K562 (cell line): Measurements from ENCODE around the gene N4BP2. TPM values are rescaled to one million over a fixed set of nuclear protein-coding genes. Genes with fewer than 3 reads are reported as not detected.

ENCODE experiments used
- ATF7 ChIP-seq: fragments of 450-650 bp; IDR thresholded peaks from 2 replicates; pipeline ENCODE4 v1.7.1; 2014; ENCODE audit warnings: mild to moderate bottlenecking, moderate library complexity
- BRD9 ChIP-seq: fragments of 450-650 bp; IDR thresholded peaks from 2 replicates; pipeline ENCODE4 v1.6.1; 2018; ENCODE audit warnings: low read depth; ENCODE audit not compliant: partially characterized antibody
- C11orf30 ChIP-seq: fragments of 450-650 bp; IDR thresholded peaks from 2 replicates; pipeline ENCODE4 v1.6.1; 2016; ENCODE audit warnings: low read depth, mild to moderate bottlenecking
- CREB1 ChIP-seq, 2 experiments: sonication (generic) in 1 of 2; formaldehyde crosslinking in 1 of 2; IDR thresholded peaks; 2 replicates each; pipeline versions ENCODE4 v1.6.1 to v1.8.0; 2012 to 2022; ENCODE audit warnings: inconsistent platforms in 1 of 2, mild to moderate bottlenecking in 1 of 2, missing genetic modification reagents in 1 of 2, moderate library complexity in 1 of 2
- FOXA3 ChIP-seq, 2 experiments: fragments of 450-650 bp in 1 of 2; sonication (generic) in 1 of 2; formaldehyde crosslinking; IDR thresholded peaks in 1 of 2; conservative IDR thresholded peaks in 1 of 2; 2 replicates each; pipeline versions ENCODE4 v1.4.0 to v1.8.0; 2020 to 2022; ENCODE audit warnings: mild to moderate bottlenecking in 2 of 2, missing genetic modification reagents in 1 of 2
- MBD2 ChIP-seq: sonication (generic); IDR thresholded peaks from 2 replicates; pipeline ENCODE4 v1.6.1; 2016; ENCODE audit warnings: low read depth, borderline replicate concordance
- NR2C2 ChIP-seq, 2 experiments: fragments of 200-800 bp in 1 of 2; sonication (Bioruptor generic) in 1 of 2; sonication (generic) in 1 of 2; formaldehyde crosslinking in 1 of 2; IDR thresholded peaks; 2 replicates each; pipeline versions ENCODE4 v1.6.1 to v1.8.0; 2016 to 2022; ENCODE audit warnings: mild to moderate bottlenecking in 1 of 2, missing compliant biosample characterization in 1 of 2, missing genetic modification characterization in 1 of 2, missing genetic modification reagents in 1 of 2
- RCOR1 ChIP-seq, 2 experiments: IDR thresholded peaks; 2 replicates each; pipeline ENCODE4 v1.6.1; 2012; ENCODE audit warnings: low read depth in 2 of 2, low read length in 2 of 2, borderline replicate concordance in 1 of 2, improper control_type of control experiment in 1 of 2
- SMAD1 ChIP-seq: fragments of 150-350 bp; IDR thresholded peaks from 2 replicates; pipeline ENCODE4 v1.6.1; 2014; ENCODE audit warnings: low read length, low read depth; ENCODE audit not compliant: partially characterized antibody
- SMARCB1 ChIP-seq: IDR thresholded peaks from 2 replicates; pipeline ENCODE4 v1.6.1; 2011; ENCODE audit warnings: improper control_type of control experiment, low read depth; ENCODE audit not compliant: insufficient read length
- TCF3 ChIP-seq: sonication (generic); formaldehyde crosslinking; IDR thresholded peaks from 2 replicates; pipeline ENCODE4 v1.4.0; 2020; ENCODE audit warnings: mild to moderate bottlenecking, missing genetic modification reagents
- TCF7 ChIP-seq: sonication (generic); IDR thresholded peaks from 2 replicates; pipeline ENCODE4 v1.6.1; 2016; ENCODE audit warnings: antibody characterized with exemption, borderline replicate concordance
- YBX1 ChIP-seq: fragments of 450-650 bp; IDR thresholded peaks from 2 replicates; pipeline ENCODE4 v1.7.1; 2016; ENCODE audit warnings: mild to moderate bottlenecking
- ZNF134 ChIP-seq: fragments of 250-450 bp; sonication (Bioruptor Pico); conservative IDR thresholded peaks from 2 replicates; pipeline ENCODE4 v1.4.0; 2020
- ZNF324 ChIP-seq: fragments of 250-450 bp; sonication (Bioruptor Pico); IDR thresholded peaks from 2 replicates; pipeline ENCODE4 v1.4.0; 2020; ENCODE audit warnings: mild to moderate bottlenecking
- polyA plus RNA-seq, 8 experiments: library from polyadenylated mRNA; depleted of rRNA in 4 of 8; stranded (reverse) in 5 of 8; unstranded in 3 of 8; fragments of >200 nt; fragmentation: Nextera tagmentation in 2 of 8; fragmentation: Illumina TruSeq in 1 of 8; extraction: Ambion mirVana in 2 of 8; extraction: Trizol in 1 of 8; gene quantifications; 2 replicates each; pipeline versions ENCODE4 v1.2.1 to v1.2.3, GENCODE V29; 2011 to 2014; ENCODE audit warnings: inconsistent platforms in 1 of 8, missing spikeins in 1 of 8
- total RNA-seq, 7 experiments: library from RNA; depleted of rRNA in 6 of 7; stranded (reverse); fragments of >200 nt in 6 of 7; fragmentation: Illumina TruSeq in 2 of 7; extraction: Trizol in 2 of 7; gene quantifications; 2 replicates each; pipeline versions ENCODE4 v1.2.1 to v1.2.3, GENCODE V29; 2011 to 2021; ENCODE audit warnings: low replicate concordance in 1 of 7
- TF ChIP-seq, protein P1 (sequence below): fragments of 150-350 bp; conservative IDR thresholded peaks from 2 replicates; pipeline ENCODE4 v1.6.1; 2014; ENCODE audit warnings: low read length
- TF ChIP-seq, protein P2 (sequence below): IDR thresholded peaks from 3 replicates; pipeline ENCODE4 v1.6.1; 2011; ENCODE audit warnings: borderline replicate concordance, mild to moderate bottlenecking, moderate library complexity; ENCODE audit not compliant: insufficient read length; ENCODE audit errors: extremely low read depth
- TF ChIP-seq, protein P3 (sequence below): IDR thresholded peaks from 2 replicates; pipeline ENCODE4 v1.6.1; 2012; ENCODE audit warnings: low read depth, low read length, improper control_type of control experiment, borderline replicate concordance

Gene N4BP2
- total and polyA plus RNA-seq, 9 of the 15 experiments (the other 6 are each of a cell fraction or from before 2014, with no cell fraction given): 2.7 to 12.6 (median 7.6) TPM

DNA sequence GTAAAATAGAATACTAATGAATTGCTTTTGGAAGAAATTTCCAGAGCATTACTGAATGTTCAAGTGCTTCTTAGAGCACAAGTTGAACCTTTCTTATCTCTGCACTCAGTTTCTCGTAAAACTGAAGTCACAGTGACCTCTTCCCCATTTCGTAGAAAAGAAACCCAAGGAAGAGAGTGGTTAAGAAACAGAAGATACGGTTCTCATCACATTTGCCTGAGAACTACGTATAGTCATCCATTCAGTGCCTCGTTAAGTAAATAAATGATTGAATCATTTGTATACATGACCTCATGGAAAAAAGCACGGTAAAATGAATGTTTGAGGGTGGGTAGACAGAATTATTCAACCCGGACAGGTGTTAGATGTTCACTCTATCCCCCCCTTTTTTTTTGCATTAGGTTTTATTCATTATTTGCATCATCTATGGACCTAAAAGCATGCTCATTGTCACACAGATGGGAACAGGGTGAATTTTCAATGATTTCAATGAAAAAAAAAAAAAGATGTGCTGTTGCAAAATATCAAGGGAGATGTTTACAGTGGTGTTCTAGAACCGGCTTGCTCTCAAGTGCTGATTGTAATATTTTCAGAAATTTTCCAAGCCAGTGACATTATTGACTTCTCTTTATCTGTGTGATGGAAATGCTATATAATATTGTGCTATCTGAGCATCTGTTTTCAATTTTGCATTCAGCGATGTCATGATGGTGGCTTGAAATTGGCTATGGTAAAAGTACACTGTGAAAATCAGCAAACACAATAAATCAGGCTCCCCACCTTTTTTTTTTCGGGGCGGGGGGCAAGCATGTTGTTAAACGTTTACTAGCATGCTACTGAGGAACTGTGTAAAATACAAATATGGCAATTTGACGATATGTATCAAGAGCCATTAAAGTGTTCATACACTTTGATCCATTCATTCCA is 144.5 kb downstream of the N4BP2 start (continued):
- TF ChIP-seq, protein P1, sequence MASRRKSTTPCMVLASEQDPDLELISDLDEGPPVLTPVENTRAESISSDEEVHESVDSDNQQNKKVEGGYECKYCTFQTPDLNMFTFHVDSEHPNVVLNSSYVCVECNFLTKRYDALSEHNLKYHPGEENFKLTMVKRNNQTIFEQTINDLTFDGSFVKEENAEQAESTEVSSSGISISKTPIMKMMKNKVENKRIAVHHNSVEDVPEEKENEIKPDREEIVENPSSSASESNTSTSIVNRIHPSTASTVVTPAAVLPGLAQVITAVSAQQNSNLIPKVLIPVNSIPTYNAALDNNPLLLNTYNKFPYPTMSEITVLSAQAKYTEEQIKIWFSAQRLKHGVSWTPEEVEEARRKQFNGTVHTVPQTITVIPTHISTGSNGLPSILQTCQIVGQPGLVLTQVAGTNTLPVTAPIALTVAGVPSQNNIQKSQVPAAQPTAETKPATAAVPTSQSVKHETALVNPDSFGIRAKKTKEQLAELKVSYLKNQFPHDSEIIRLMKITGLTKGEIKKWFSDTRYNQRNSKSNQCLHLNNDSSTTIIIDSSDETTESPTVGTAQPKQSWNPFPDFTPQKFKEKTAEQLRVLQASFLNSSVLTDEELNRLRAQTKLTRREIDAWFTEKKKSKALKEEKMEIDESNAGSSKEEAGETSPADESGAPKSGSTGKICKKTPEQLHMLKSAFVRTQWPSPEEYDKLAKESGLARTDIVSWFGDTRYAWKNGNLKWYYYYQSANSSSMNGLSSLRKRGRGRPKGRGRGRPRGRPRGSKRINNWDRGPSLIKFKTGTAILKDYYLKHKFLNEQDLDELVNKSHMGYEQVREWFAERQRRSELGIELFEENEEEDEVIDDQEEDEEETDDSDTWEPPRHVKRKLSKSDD: no peak
- TF ChIP-seq NR2C2 (CRISPR knock-in tag; IDR thresholded peaks at IDR 0.05) (no peak), NR2C2 (tag; IDR thresholded peaks at IDR 0.05) (peak; percentile 82), MBD2 (no peak; the same call in 1 of the 2 replicates), SMAD1 (no peak), TCF7 (no peak), BRD9 (no peak), ZNF134 (CRISPR knock-in tag) (no peak), SMARCB1 (no peak), CREB1 (IDR thresholded peaks at IDR 0.05) (peak; percentile 71; the same call in 1 of the 2 replicates), CREB1 (CRISPR knock-in tag; IDR thresholded peaks at IDR 0.05) (peak; percentile 47; the same call in 1 of the 2 replicates), FOXA3 (CRISPR knock-in tag; conservative IDR thresholded peaks at IDR 0.05 in 1 of 2, IDR thresholded peaks at IDR 0.05 in 1 of 2) (peak in 1 of 2 experiments; percentile 92; a peak in 2 of 4 replicates), YBX1 (no peak), C11orf30 (0 out of 2 replicates have a peak, but pooled peaks have one; percentile 3), RCOR1 (IDR thresholded peaks at IDR 0.05; ENCODE audit: borderline replicate concordance in 1 of 2, low read depth in 2 of 2, low read length in 2 of 2) (peak in 1 of 2 experiments; percentile 82; a peak in 1 of 4 replicates), TCF3 (CRISPR knock-in tag) (peak; percentile 72), ATF7 (peak; percentile 96), ZNF324 (CRISPR knock-in tag) (no peak)
- TF ChIP-seq, protein P2, sequence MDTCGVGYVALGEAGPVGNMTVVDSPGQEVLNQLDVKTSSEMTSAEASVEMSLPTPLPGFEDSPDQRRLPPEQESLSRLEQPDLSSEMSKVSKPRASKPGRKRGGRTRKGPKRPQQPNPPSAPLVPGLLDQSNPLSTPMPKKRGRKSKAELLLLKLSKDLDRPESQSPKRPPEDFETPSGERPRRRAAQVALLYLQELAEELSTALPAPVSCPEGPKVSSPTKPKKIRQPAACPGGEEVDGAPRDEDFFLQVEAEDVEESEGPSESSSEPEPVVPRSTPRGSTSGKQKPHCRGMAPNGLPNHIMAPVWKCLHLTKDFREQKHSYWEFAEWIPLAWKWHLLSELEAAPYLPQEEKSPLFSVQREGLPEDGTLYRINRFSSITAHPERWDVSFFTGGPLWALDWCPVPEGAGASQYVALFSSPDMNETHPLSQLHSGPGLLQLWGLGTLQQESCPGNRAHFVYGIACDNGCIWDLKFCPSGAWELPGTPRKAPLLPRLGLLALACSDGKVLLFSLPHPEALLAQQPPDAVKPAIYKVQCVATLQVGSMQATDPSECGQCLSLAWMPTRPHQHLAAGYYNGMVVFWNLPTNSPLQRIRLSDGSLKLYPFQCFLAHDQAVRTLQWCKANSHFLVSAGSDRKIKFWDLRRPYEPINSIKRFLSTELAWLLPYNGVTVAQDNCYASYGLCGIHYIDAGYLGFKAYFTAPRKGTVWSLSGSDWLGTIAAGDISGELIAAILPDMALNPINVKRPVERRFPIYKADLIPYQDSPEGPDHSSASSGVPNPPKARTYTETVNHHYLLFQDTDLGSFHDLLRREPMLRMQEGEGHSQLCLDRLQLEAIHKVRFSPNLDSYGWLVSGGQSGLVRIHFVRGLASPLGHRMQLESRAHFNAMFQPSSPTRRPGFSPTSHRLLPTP: no peak
- TF ChIP-seq, protein P3, sequence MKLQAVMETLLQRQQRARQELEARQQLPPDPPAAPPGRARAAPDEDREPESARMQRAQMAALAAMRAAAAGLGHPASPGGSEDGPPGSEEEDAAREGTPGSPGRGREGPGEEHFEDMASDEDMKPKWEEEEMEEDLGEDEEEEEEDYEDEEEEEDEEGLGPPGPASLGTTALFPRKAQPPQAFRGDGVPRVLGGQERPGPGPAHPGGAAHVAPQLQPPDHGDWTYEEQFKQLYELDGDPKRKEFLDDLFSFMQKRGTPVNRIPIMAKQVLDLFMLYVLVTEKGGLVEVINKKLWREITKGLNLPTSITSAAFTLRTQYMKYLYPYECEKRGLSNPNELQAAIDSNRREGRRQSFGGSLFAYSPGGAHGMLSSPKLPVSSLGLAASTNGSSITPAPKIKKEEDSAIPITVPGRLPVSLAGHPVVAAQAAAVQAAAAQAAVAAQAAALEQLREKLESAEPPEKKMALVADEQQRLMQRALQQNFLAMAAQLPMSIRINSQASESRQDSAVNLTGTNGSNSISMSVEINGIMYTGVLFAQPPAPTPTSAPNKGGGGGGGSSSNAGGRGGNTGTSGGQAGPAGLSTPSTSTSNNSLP: peak; percentile 74
